Breast epithelium (tissue), 4 donors: ENCODE results near the gene ADGRE1. TPM values are rescaled to one million over a fixed set of nuclear protein-coding genes. Genes with fewer than 3 reads are reported as not detected.
"Not testable (repeated sequence)": the region's sequence is repeated elsewhere in the genome, so short reads cannot be mapped to it uniquely, and the experiment has no call there.

Experiments
- DNase-seq, 2 donors: peaks; one replicate each; pipeline ENCODE4 v3.0.0-alpha.2; 2019; ENCODE audit warnings: low spot score in 2 of 2
- H3K27ac ChIP-seq, 2 donors: fragments of 200-600 bp; sonication (generic) in 1 of 2; one replicate each; pipeline ENCODE4 v1.5.1; 2016 to 2019; ENCODE audit warnings: mild to moderate bottlenecking in 1 of 2
- H3K27me3 ChIP-seq, 2 donors: fragments of 200-600 bp; sonication (generic) in 1 of 2; one replicate each; pipeline versions ENCODE4 v1.5.1 to v1.6.0; 2017 to 2019; ENCODE audit warnings: control low read depth in 1 of 2, mild to moderate bottlenecking in 1 of 2
- H3K36me3 ChIP-seq: fragments of 200-600 bp; one replicate; pipeline ENCODE4 v1.5.1; 2019
- H3K4me1 ChIP-seq, 2 donors: fragments of 200-600 bp; sonication (generic); one replicate each; pipeline ENCODE4 v1.5.1; 2016 to 2019; ENCODE audit warnings: control low read depth in 1 of 2
- H3K4me3 ChIP-seq, 3 donors: fragments of 200-600 bp; sonication (generic); 1 replicate in 2 of 3; 2 replicates in 1 of 3; pipeline ENCODE4 v1.5.1; 2016 to 2019; ENCODE audit warnings: mild to moderate bottlenecking in 3 of 3, moderate library complexity in 2 of 3
- H3K9me3 ChIP-seq, 2 donors: fragments of 200-600 bp; sonication (generic) in 1 of 2; one replicate each; pipeline ENCODE4 v1.5.1; 2016 to 2019; ENCODE audit warnings: control low read depth in 1 of 2
- CTCF ChIP-seq, 3 donors: fragments of 450-650 bp; IDR thresholded peaks; one replicate each; pipeline ENCODE4 v1.5.1; 2016 to 2017; ENCODE audit warnings: antibody characterized with exemption in 3 of 3, mild to moderate bottlenecking in 3 of 3, moderate library complexity in 3 of 3
- POLR2A ChIP-seq: fragments of 450-650 bp; IDR thresholded peaks from one replicate; pipeline ENCODE4 v1.6.1; 2016; ENCODE audit warnings: antibody characterized with exemption, mild to moderate bottlenecking, moderate library complexity
- POLR2AphosphoS5 ChIP-seq, 3 donors: sonication (generic); formaldehyde crosslinking; IDR thresholded peaks; one replicate each; pipeline ENCODE4 v1.6.1; 2017; ENCODE audit warnings: antibody characterized with exemption in 3 of 3
- intact Hi-C: fragments of 100-400 bp; cut with DNase I; formaldehyde crosslinking; loops from one replicate; pipeline ENCODE4 v1.15.1; 2023; ENCODE audit warnings: low total_unique reads
- total RNA-seq, 3 donors: library from RNA; depleted of rRNA; stranded (reverse); fragments of >200 nt; gene quantifications; one replicate each; pipeline ENCODE4 v1.1.0, GENCODE V29; 2016

The ADGRE1 gene
- total RNA-seq, 3 donors from 2014 or later: 0.33 to 0.44 TPM; not detected in 1

GRCh38 chr19:6866741-6867151 lies 20.6 kb upstream of the ADGRE1 start:
- DNase-seq: no peak
- H3K27me3 ChIP-seq: no peaks in the 10 kb centered on the region
- H3K9me3 ChIP-seq: no peaks in the 10 kb centered on the region
- TF ChIP-seq CTCF (IDR thresholded peaks at IDR 0.05) (no peak), POLR2A (no peak), POLR2AphosphoS5 (IDR thresholded peaks at IDR 0.05) (no peak)
- no peak overlapping the region for H3K4me3 ChIP-seq
- no peak overlapping the region for H3K27ac ChIP-seq
- H3K36me3 ChIP-seq: no peaks in the 10 kb centered on the region
- intact Hi-C loops: loop anchor here (5.0 kb wide), 1 partner anchor 939 kb away; no protein-coding TSS in a partner anchor
- H3K4me1 ChIP-seq: no peaks in the 10 kb centered on the region

- no peaks in the 10 kb centered on the region for H3K4me1 ChIP-seq
- intact Hi-C loops: loop anchor here (5.0 kb wide), 1 partner anchor 941 kb away; no protein-coding TSS in a partner anchor
- H3K27me3 ChIP-seq: no peaks in the 10 kb centered on the region
- DNase-seq: no peak
- no peaks in the 10 kb centered on the region for H3K36me3 ChIP-seq
- TF ChIP-seq POLR2AphosphoS5 (IDR thresholded peaks at IDR 0.05): no peak
- TF ChIP-seq CTCF (IDR thresholded peaks at IDR 0.05): no peak
- no peak for TF ChIP-seq POLR2A
- no peak overlapping the region for H3K4me3 ChIP-seq
- H3K9me3 ChIP-seq: no peaks in the 10 kb centered on the region
- no peak overlapping the region for H3K27ac ChIP-seq
Observed at GRCh38 chr19:6868351-6868750, 19.0 kb upstream of the ADGRE1 start.

- intact Hi-C loops: loop anchor here (5.0 kb wide), 1 partner anchor 942 kb away; no protein-coding TSS in a partner anchor
- not testable (repeated sequence) for H3K27ac ChIP-seq, H3K27me3 ChIP-seq, DNase-seq, H3K9me3 ChIP-seq, H3K4me3 ChIP-seq, H3K4me1 ChIP-seq, H3K36me3 ChIP-seq
Observed at GRCh38 chr19:6869151-6869882, 18.1 kb upstream of the ADGRE1 start.

- no peak for TF ChIP-seq POLR2A
- Histone ChIP-seq H3K27ac (no peak overlapping the region), H3K36me3 (no peaks in the 10 kb centered on the region), H3K4me3 (no peak overlapping the region), H3K9me3 (peaks cover 0 to 2% of the 10 kb centered on the region in 2 donors), H3K4me1 (no peaks in the 10 kb centered on the region), H3K27me3 (peaks cover 0 to 23% of the 10 kb centered on the region in 2 donors)
- DNase-seq: no peak
- intact Hi-C loops: no loop called here
Observed at GRCh38 chr19:6873708-6874431, 13.5 kb upstream of the ADGRE1 start.

- no peak for TF ChIP-seq CTCF (IDR thresholded peaks at IDR 0.05)
- TF ChIP-seq POLR2AphosphoS5 (IDR thresholded peaks at IDR 0.05): no peak
- TF ChIP-seq POLR2A: no peak
- intact Hi-C loops: no loop called here
- peaks cover 0 to 23% of the 10 kb centered on the region in 2 donors for H3K27me3 ChIP-seq
Observed at GRCh38 chr19:6875218-6875617, 12.2 kb upstream of the ADGRE1 start.

GRCh38 chr19:6876748-6877147 lies 10.6 kb upstream of the ADGRE1 start:
- Histone ChIP-seq H3K4me1 (no peaks in the 10 kb centered on the region), H3K4me3 (no peak overlapping the region), H3K27me3 (peaks cover 0 to 23% of the 10 kb centered on the region in 2 donors), H3K36me3 (no peaks in the 10 kb centered on the region), H3K27ac (no peak overlapping the region), H3K9me3 (peaks cover 0 to 7% of the 10 kb centered on the region in 2 donors)
- intact Hi-C loops: no loop called here
- no peak for TF ChIP-seq CTCF (IDR thresholded peaks at IDR 0.05)
- no peak for TF ChIP-seq POLR2A
- no peak for TF ChIP-seq POLR2AphosphoS5 (IDR thresholded peaks at IDR 0.05)
- no peak for DNase-seq

More at GRCh38 chr19:6875218-6875617, 12.2 kb upstream of the ADGRE1 start:
- no peak overlapping the region for H3K27ac ChIP-seq
- H3K4me1 ChIP-seq: no peaks in the 10 kb centered on the region
- H3K9me3 ChIP-seq: peaks cover 0 to 7% of the 10 kb centered on the region in 2 donors
- no peaks in the 10 kb centered on the region for H3K36me3 ChIP-seq
- DNase-seq: no peak
- H3K4me3 ChIP-seq: no peak overlapping the region
